IMR-90 (cell line): Measurements from ENCODE around the gene SPTLC1. TPM values are rescaled to one million over a fixed set of nuclear protein-coding genes. Genes with fewer than 3 reads are reported as not detected.

Experiments used
- ATAC-seq: fragments of 200-7000 bp; cut with Tn5 transposase; 2 replicates; pipeline ENCODE4 v1.9.1; 2020; ENCODE audit warnings: low read depth, mild to moderate bottlenecking, moderate library complexity
- BruUV-seq: library from RNA; stranded (reverse); fragments of 400-500 nt; replicated peaks from 2 replicates; lab custom pipeline; 2021; lab: Mats Ljungman, UMichigan
- CTCF ChIA-PET: fragments of 300-600 bp; formaldehyde crosslinking; extraction: SDS; loops from one replicate; lab custom pipeline; 2021; ENCODE audit warnings: antibody characterized with exemption; lab: Yijun Ruan, JAX
- POLR2A ChIA-PET: fragments of 300-600 bp; sonication (Branson Sonifier 250); formaldehyde crosslinking; loops from one replicate; lab custom pipeline; 2022; ENCODE audit warnings: antibody characterized with exemption; ENCODE audit not compliant: unreplicated experiment; lab: Charles Lee
- DNase-seq: peaks from one replicate; pipeline ENCODE4 v3.0.0; 2013
- H2AFZ ChIP-seq: replicated peaks from 2 replicates; pipeline ENCODE3; 2013; ENCODE audit warnings: low read length, mild to moderate bottlenecking; ENCODE audit not compliant: poor library complexity
- H2AK5ac ChIP-seq: 2 replicates; pipeline ENCODE4 v1.6.1; 2013; ENCODE audit warnings: low read depth, low read length, inconsistent platforms
- H2AK9ac ChIP-seq: replicated peaks from 2 replicates; pipeline ENCODE3; 2013; ENCODE audit warnings: mild to moderate bottlenecking, low read depth, low read length, moderate library complexity; ENCODE audit not compliant: poor library complexity
- H2BK120ac ChIP-seq: 2 replicates; pipeline ENCODE4 v1.6.1; 2013; ENCODE audit warnings: low read depth, low read length, inconsistent platforms
- H2BK15ac ChIP-seq: 3 replicates; pipeline ENCODE4 v1.6.1; 2013; ENCODE audit warnings: low read depth, low read length, inconsistent platforms
- H2BK20ac ChIP-seq: 2 replicates; pipeline ENCODE4 v1.6.1; 2013; ENCODE audit warnings: low read depth, mild to moderate bottlenecking, inconsistent platforms, low read length, moderate library complexity
- H2BK5ac ChIP-seq: 2 replicates; pipeline ENCODE4 v1.6.1; 2013; ENCODE audit warnings: mild to moderate bottlenecking, low read depth, low read length, inconsistent platforms; ENCODE audit not compliant: poor library complexity, severe bottlenecking
- H3K14ac ChIP-seq: replicated peaks from 2 replicates; pipeline ENCODE4 v1.6.1; 2013; ENCODE audit warnings: low read depth, low read length, inconsistent platforms
- H3K18ac ChIP-seq: 2 replicates; pipeline ENCODE4 v1.6.1; 2013; ENCODE audit warnings: low read depth, low read length, control low read depth
- H3K23ac ChIP-seq: 2 replicates; pipeline ENCODE4 v1.6.1; 2013; ENCODE audit warnings: low read depth, low read length, inconsistent platforms
- H3K27ac ChIP-seq: 2 replicates; pipeline ENCODE4 v1.5.1; 2013; ENCODE audit warnings: mild to moderate bottlenecking, control low read depth, low read length; ENCODE audit not compliant: insufficient read depth
- H3K27me3 ChIP-seq: 2 replicates; pipeline ENCODE4 v1.6.1; 2013; ENCODE audit warnings: low read length; ENCODE audit not compliant: control insufficient read depth, insufficient read depth
- H3K36me3 ChIP-seq: 2 replicates; pipeline ENCODE4 v1.6.1; 2013; ENCODE audit warnings: low read length, mixed read lengths; ENCODE audit not compliant: control insufficient read depth, insufficient read depth
- H3K4ac ChIP-seq: 2 replicates; pipeline ENCODE4 v1.6.1; 2013; ENCODE audit warnings: low read depth, low read length, inconsistent platforms
- H3K4me1 ChIP-seq: 2 replicates; pipeline ENCODE4 v1.6.1; 2013; ENCODE audit warnings: low read length, mixed read lengths; ENCODE audit not compliant: control insufficient read depth, insufficient read depth
- H3K4me2 ChIP-seq: 2 replicates; pipeline ENCODE4 v1.6.1; 2013; ENCODE audit warnings: low read depth, mild to moderate bottlenecking, control low read depth, low read length, moderate library complexity
- H3K4me3 ChIP-seq: 2 replicates; pipeline ENCODE4 v1.5.1; 2013; ENCODE audit warnings: low read depth, mild to moderate bottlenecking, control low read depth, low read length, moderate library complexity; ENCODE audit not compliant: insufficient read depth
- H3K56ac ChIP-seq: 2 replicates; pipeline ENCODE4 v1.6.1; 2013; ENCODE audit warnings: low read length, inconsistent platforms; ENCODE audit not compliant: insufficient read depth; ENCODE audit errors: extremely low read depth
- H3K79me1 ChIP-seq, 2 experiments: 2 replicates each; pipeline ENCODE4 v1.6.1; 2013; ENCODE audit warnings: low read length in 2 of 2, inconsistent platforms in 1 of 2, low read depth in 1 of 2
- H3K9ac ChIP-seq: 2 replicates; pipeline ENCODE4 v1.6.1; 2013; ENCODE audit warnings: low read depth, low read length, control low read depth
- H3K9me1 ChIP-seq: 2 replicates; pipeline ENCODE4 v1.6.1; 2013; ENCODE audit warnings: low read length, inconsistent platforms; ENCODE audit not compliant: insufficient read depth
- H3K9me3 ChIP-seq: 2 replicates; pipeline ENCODE4 v1.6.1; 2013; ENCODE audit warnings: low read length; ENCODE audit not compliant: control insufficient read depth, insufficient read depth
- H4K20me1 ChIP-seq: 2 replicates; pipeline ENCODE4 v1.6.1; 2013; ENCODE audit warnings: low read length, inconsistent platforms; ENCODE audit not compliant: insufficient read depth
- H4K5ac ChIP-seq: 2 replicates; pipeline ENCODE4 v1.6.1; 2013; ENCODE audit warnings: mild to moderate bottlenecking, low read depth, low read length, control low read depth
- H4K8ac ChIP-seq, 2 experiments: 2 replicates each; pipeline ENCODE4 v1.6.1; 2013; ENCODE audit warnings: low read depth in 2 of 2, low read length in 2 of 2, control low read depth in 1 of 2, inconsistent platforms in 1 of 2
- H4K91ac ChIP-seq: 2 replicates; pipeline ENCODE4 v1.6.1; 2013; ENCODE audit warnings: low read depth, low read length, inconsistent platforms; ENCODE audit not compliant: insufficient read depth
- NFE2L2 ChIP-seq: fragments of 150-350 bp; IDR thresholded peaks from 2 replicates; pipeline ENCODE4 v1.6.1; 2016; ENCODE audit warnings: low read depth, mild to moderate bottlenecking, low read length
- POLR2A ChIP-seq: IDR thresholded peaks from 2 replicates; pipeline ENCODE4 v1.6.1; 2012; ENCODE audit warnings: mild to moderate bottlenecking, low read depth, low read length
- RCOR1 ChIP-seq: IDR thresholded peaks from 2 replicates; pipeline ENCODE4 v1.6.1; 2012; ENCODE audit warnings: mild to moderate bottlenecking, low read length, improper control_type of control experiment; ENCODE audit not compliant: insufficient replicate concordance
- SMC3 ChIP-seq: fragments of 150-350 bp; IDR thresholded peaks from 2 replicates; pipeline ENCODE4 v1.6.1; 2016; ENCODE audit warnings: low read depth, mild to moderate bottlenecking, antibody characterized with exemption, low read length, moderate library complexity
- WGBS, 2 experiments: methylation state at CpG; one replicate each; pipeline versions ENCODE4 v1.1.5 to v1.1.7; 2013; ENCODE audit warnings: missing lambda C conversion rate in 2 of 2; ENCODE audit not compliant: insufficient read length in 1 of 2; ENCODE audit errors: extremely low coverage in 2 of 2; 5-methylcytosine and 5-hydroxymethylcytosine counted together
- dilution Hi-C: fragments of 300-500 bp; cut with HindIII; formaldehyde crosslinking; loops from one replicate; pipeline ENCODE4 v1.14.3; 2018; ENCODE audit warnings: low sequenced_read_pairs; ENCODE audit not compliant: unreplicated experiment
- in situ Hi-C: fragments of 300-500 bp; cut with MboI; formaldehyde crosslinking; loops from 3 replicates; pipeline ENCODE4 v1.14.3; 2019; ENCODE audit warnings: low sequenced_read_pairs, inconsistent platforms, mixed read lengths
- intact Hi-C: fragments of 100-400 bp; cut with micrococcal nuclease; formaldehyde crosslinking; loops from 2 replicates; pipeline ENCODE4 v1.10.0; 2022
- polyA plus RNA-seq, 3 experiments: library from polyadenylated mRNA; depleted of rRNA; stranded (reverse); fragments of >200 nt; gene quantifications; 2 replicates each; pipeline ENCODE4 v1.2.3, GENCODE V29; 2012; ENCODE audit warnings: low replicate concordance in 1 of 3
- total RNA-seq: library from RNA; depleted of rRNA; stranded (reverse); fragments of >200 nt; gene quantifications from 2 replicates; pipeline ENCODE4 v1.2.3, GENCODE V29; 2012
- TF ChIP-seq, protein P1 (sequence below): fragments of 150-350 bp; IDR thresholded peaks from 2 replicates; pipeline ENCODE4 v1.6.1; 2017; ENCODE audit warnings: mild to moderate bottlenecking, antibody characterized with exemption, low read length, low read depth
- TF ChIP-seq, protein P2 (sequence below): conservative IDR thresholded peaks from 2 replicates; pipeline ENCODE4 v1.5.1; 2012; ENCODE audit warnings: mild to moderate bottlenecking, low read depth, low read length, improper control_type of control experiment
- TF ChIP-seq, protein P3 (sequence below): fragments of 150-350 bp; IDR thresholded peaks from 2 replicates; pipeline ENCODE4 v1.6.1; 2016; ENCODE audit warnings: low read depth, mild to moderate bottlenecking, low read length, moderate library complexity, borderline replicate concordance

The SPTLC1 gene
- total and polyA plus RNA-seq, 2 of the 4 experiments (the other 2 are of a cell fraction), result 65.7 to 92.7 TPM

DNA sequence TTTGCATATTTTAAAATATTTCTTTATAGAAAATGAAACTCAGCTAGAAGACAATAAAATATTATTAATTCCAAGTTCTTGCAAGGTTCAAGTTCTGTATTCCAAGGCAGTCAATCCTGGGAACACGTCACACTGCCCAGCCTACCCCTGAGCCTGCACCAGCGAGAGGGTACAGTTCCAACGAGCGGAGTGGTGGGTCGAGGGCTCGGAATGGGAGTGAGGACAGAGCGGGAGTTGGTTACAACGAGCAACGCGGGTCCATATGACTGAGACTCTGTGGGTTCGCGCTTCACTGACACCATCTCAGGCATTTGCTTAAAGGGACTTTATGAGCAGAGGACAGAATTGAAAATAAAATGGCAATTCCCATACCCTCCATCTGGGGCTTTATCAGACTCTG, 40.0 kb upstream of the SPTLC1 start:
- POLR2A ChIA-PET, result no interaction called here
- H3K56ac ChIP-seq, result no peak overlapping the region

More for the DNA sequence above, 40.0 kb upstream of the SPTLC1 start:
- Histone ChIP-seq H2BK5ac (peak overlapping the region; percentile 41), H2AFZ (no peak overlapping the region), H3K27ac (no peak overlapping the region), H3K36me3 (peaks cover 16% of the 10 kb centered on the region), H2AK5ac (0 out of 2 replicates have a peak overlapping the region, but pooled peaks have one; percentile 51), H3K4me2 (no peak overlapping the region), H3K4me3 (no peak overlapping the region), H3K4ac (no peak overlapping the region; the same call in 1 of the 2 replicates), H4K20me1 (no peaks in the 10 kb centered on the region), H3K4me1 (peaks cover 19% of the 10 kb centered on the region), H3K9ac (no peak overlapping the region), H3K9me3 (no peaks in the 10 kb centered on the region; the same call in 1 of the 2 replicates), H2BK15ac (no peak overlapping the region), H2AK9ac (no peak overlapping the region), H3K23ac (no peak overlapping the region), H4K5ac (no peak overlapping the region), H2BK120ac (no peak overlapping the region), H3K79me1 (peaks cover 3 to 17% of the 10 kb centered on the region in 2 experiments; a peak in 2 of 4 replicates), H3K27me3 (no peaks in the 10 kb centered on the region), H3K18ac (no peak overlapping the region), H3K9me1 (peaks cover 17% of the 10 kb centered on the region), H3K14ac (no peak overlapping the region; the same call in 1 of the 2 replicates), H4K8ac (no peak overlapping the region), H4K91ac (no peak overlapping the region), H2BK20ac (no peak overlapping the region)
- CTCF ChIA-PET, result no interaction called here
- no peak for TF ChIP-seq SMC3
- no peak for TF ChIP-seq NFE2L2
- TF ChIP-seq, protein P1, sequence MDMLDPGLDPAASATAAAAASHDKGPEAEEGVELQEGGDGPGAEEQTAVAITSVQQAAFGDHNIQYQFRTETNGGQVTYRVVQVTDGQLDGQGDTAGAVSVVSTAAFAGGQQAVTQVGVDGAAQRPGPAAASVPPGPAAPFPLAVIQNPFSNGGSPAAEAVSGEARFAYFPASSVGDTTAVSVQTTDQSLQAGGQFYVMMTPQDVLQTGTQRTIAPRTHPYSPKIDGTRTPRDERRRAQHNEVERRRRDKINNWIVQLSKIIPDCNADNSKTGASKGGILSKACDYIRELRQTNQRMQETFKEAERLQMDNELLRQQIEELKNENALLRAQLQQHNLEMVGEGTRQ, result no peak
- TF ChIP-seq, protein P2, sequence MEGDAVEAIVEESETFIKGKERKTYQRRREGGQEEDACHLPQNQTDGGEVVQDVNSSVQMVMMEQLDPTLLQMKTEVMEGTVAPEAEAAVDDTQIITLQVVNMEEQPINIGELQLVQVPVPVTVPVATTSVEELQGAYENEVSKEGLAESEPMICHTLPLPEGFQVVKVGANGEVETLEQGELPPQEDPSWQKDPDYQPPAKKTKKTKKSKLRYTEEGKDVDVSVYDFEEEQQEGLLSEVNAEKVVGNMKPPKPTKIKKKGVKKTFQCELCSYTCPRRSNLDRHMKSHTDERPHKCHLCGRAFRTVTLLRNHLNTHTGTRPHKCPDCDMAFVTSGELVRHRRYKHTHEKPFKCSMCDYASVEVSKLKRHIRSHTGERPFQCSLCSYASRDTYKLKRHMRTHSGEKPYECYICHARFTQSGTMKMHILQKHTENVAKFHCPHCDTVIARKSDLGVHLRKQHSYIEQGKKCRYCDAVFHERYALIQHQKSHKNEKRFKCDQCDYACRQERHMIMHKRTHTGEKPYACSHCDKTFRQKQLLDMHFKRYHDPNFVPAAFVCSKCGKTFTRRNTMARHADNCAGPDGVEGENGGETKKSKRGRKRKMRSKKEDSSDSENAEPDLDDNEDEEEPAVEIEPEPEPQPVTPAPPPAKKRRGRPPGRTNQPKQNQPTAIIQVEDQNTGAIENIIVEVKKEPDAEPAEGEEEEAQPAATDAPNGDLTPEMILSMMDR, result no peak
- no peak for TF ChIP-seq RCOR1
- no peak for TF ChIP-seq POLR2A
- TF ChIP-seq, protein P3, sequence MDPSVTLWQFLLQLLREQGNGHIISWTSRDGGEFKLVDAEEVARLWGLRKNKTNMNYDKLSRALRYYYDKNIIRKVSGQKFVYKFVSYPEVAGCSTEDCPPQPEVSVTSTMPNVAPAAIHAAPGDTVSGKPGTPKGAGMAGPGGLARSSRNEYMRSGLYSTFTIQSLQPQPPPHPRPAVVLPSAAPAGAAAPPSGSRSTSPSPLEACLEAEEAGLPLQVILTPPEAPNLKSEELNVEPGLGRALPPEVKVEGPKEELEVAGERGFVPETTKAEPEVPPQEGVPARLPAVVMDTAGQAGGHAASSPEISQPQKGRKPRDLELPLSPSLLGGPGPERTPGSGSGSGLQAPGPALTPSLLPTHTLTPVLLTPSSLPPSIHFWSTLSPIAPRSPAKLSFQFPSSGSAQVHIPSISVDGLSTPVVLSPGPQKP, result no peak
- in situ Hi-C loops (no loop called here), dilution Hi-C loops (no loop called here), intact Hi-C loops (no loop called here)
- no TSS peak for BruUV-seq
- 91% methylated on average over 6 of the region's 12 CpGs; no CpG with 5 or more reads in 1 of the 2 experiments for WGBS, 2 experiments
- DNase-seq (no peak), ATAC-seq (no peak)
